ENCODE results near the gene RASSF10.

Gene RASSF10

DNA sequence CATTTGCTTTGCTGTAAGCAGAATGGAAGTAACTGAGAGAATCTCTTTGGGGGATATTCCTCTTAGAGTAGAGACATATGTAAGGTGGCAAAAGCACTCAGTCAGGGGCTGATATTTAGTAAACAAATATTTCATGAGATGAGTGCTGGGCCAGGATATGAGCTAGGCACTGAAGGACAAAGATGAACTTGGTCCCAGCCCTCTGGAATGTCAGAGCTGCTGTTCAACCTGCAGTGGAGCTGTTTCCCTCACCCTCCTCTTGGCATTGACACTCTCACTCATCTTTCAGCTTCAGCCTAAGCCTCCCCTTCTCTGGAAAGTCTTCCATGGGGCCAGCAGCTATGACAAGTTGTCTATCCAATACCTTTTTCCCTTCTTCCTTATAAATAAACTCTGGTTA is 22.2 kb downstream of the RASSF10 start:
- TF ChIP-seq, protein P1, sequence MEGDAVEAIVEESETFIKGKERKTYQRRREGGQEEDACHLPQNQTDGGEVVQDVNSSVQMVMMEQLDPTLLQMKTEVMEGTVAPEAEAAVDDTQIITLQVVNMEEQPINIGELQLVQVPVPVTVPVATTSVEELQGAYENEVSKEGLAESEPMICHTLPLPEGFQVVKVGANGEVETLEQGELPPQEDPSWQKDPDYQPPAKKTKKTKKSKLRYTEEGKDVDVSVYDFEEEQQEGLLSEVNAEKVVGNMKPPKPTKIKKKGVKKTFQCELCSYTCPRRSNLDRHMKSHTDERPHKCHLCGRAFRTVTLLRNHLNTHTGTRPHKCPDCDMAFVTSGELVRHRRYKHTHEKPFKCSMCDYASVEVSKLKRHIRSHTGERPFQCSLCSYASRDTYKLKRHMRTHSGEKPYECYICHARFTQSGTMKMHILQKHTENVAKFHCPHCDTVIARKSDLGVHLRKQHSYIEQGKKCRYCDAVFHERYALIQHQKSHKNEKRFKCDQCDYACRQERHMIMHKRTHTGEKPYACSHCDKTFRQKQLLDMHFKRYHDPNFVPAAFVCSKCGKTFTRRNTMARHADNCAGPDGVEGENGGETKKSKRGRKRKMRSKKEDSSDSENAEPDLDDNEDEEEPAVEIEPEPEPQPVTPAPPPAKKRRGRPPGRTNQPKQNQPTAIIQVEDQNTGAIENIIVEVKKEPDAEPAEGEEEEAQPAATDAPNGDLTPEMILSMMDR (IDR thresholded peaks at IDR 0.05; ENCODE audit: borderline replicate concordance, insufficient read depth, low read depth, low read length), result no peak
- H3K4me3 ChIP-seq (ENCODE audit: low read depth, low read length), result no peak overlapping the region

DNA sequence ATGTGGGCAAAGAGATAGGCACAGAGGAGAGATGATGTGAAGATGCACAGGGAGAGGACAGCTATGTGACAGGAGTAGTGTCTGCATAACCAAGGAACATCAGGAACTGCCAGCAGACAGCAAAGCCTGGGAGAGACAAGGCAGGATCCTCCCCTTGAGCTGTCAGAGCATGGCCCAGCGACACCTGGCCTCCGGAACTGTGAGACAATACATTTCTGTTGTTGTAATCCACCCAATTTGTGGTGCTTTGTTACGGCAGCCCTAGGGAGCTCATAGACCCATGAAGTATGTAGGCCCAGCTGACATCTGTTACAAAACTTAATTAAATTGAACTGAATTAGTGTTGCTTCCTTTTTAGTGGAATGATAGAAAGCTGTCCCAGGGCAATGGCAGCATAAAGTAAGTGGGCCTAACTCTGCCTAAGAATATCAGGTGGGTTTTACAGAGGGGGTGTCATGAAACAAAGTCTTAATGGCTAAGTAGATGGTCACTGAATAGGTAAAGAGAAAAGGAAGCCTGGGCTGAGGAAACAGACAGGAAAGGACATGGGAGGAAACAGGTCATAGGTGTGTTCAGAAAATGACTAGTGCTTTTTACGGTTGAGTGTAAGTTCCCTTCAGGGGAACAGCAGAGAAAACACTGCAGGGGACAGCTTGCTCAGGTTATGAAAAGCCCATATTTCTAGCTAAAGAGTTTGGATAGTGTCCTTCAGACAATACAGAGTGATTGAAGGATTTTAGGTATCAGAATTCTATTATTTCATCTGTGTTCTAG is 24.8 kb downstream of the RASSF10 start:
- TF ChIP-seq, protein P1 (IDR thresholded peaks at IDR 0.05; ENCODE audit: borderline replicate concordance, insufficient read depth, low read depth, low read length), result no peak
- no peak overlapping the region for H3K4me3 ChIP-seq (ENCODE audit: low read depth, low read length)

DNA sequence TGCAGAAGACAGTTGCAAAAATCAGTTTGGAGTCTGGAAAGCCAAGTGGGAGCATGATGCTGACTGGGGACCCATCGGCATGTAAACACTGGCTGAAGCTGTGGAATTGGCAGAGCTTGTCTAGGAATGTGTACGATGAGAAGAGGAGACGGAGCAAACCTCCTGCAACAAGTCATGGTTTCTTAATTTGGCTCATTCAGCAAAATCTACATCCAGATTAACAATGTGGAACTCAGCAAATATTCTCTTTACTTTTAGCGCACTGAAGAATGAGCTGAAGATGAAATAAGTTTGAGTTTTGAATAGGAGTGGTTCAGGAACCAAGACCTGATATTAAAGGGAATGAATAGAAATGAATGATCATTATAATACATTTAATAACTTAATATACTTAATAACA is 26.6 kb downstream of the RASSF10 start:
- TF ChIP-seq, protein P1 (IDR thresholded peaks at IDR 0.05; ENCODE audit: borderline replicate concordance, insufficient read depth, low read depth, low read length), result no peak

DNA sequence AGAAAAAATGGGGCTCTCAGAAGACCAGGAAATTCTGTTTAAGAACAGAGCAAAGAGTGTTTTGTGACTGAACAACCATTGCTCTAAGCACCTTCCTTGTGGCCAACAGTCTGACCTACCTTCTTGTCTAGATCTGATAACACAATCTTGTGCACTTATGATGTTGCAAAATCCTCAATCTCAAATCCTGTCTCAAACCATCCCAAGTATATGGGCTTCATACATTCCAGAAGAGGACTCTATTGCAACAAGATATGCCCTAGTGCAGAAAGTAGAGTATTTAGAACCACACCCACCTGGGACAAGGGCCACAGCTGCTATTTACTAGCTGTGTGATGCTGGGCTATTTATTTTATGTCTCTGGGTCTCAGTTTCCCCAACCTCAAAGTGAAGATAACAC is 27.1 kb downstream of the RASSF10 start:
- H3K4me3 ChIP-seq (ENCODE audit: low read depth, low read length), result no peak overlapping the region
- TF ChIP-seq, protein P1 (IDR thresholded peaks at IDR 0.05; ENCODE audit: borderline replicate concordance, insufficient read depth, low read depth, low read length), result no peak

More for the DNA sequence above, 26.6 kb downstream of the RASSF10 start:
- no peak overlapping the region for H3K4me3 ChIP-seq (ENCODE audit: low read depth, low read length)

DNA sequence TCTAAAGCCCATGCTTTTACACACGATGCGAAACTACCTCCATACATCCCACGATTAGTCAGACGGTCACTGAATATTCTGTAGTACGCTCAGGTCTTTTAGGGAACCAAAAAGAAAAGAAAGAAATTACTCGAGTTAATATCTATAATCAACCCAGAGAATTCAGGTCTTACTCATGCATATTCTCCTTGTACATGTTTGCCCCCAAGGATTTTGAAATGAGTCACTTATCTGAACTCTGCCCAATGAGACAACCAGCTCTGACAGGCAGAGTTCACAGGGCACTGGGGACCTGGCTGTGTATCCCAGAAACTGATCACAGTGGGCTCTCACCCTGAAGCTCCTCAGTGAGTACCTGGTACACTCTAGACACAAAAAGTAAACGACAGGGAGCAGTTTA is 29.2 kb downstream of the RASSF10 start:
- H3K4me3 ChIP-seq (ENCODE audit: low read depth, low read length), result no peak overlapping the region
- TF ChIP-seq, protein P1 (IDR thresholded peaks at IDR 0.05; ENCODE audit: borderline replicate concordance, insufficient read depth, low read depth, low read length), result no peak

DNA sequence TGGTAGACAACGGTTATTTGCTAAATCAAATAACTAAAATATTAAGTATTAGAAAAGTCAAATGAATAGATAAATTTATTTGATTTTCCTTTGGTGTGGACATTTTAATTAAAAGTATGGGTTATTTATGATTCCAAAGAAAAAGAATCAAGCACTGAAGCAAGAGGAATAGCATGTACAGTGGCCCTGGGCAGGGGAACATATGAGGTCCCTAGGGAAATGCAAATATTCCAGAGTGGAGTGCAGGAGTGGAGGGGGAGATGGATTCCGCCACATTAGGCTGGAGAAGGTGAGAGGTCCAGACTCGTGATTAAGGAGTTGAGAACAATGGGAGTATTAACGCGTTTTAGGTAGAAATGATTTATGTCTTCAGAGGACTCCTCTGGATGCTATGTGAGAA is 30.0 kb downstream of the RASSF10 start:
- H3K4me3 ChIP-seq (ENCODE audit: low read depth, low read length), result no peak overlapping the region
- TF ChIP-seq, protein P1 (IDR thresholded peaks at IDR 0.05; ENCODE audit: borderline replicate concordance, insufficient read depth, low read depth, low read length), result no peak

DNA sequence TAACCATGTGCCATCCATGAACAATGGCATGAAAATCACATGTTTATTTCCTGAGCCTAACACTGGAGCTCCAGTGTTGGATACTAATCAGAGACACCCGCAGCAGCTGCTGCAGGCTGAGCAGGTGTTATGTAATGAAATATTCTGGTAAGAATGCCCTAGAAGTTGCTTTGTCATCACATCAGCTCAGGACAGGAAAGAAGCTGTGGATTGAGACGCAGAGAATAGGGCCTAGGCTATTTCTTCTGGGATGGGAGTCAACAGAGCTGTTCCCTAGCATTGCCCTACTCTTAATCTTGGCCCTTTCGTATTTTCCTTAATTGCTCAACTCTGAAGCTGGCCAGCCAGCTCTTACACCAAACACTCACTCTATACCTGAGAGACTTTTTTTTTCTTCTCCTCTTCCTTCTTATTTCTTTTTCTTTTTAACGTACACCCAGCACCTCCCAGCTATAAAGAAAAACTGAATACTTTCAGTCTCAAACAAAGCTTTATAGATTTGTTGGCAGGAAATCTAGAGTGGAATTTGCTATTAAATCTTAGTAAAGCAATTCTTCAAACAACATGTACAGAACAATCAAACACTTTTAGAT is 31.9 kb downstream of the RASSF10 start:
- no peak overlapping the region for H3K4me3 ChIP-seq (ENCODE audit: low read depth, low read length)
- TF ChIP-seq, protein P1 (IDR thresholded peaks at IDR 0.05; ENCODE audit: borderline replicate concordance, insufficient read depth, low read depth, low read length), result no peak
